CD14-positive monocyte (primary cell): ENCODE data around the gene IBA57. TPM values are rescaled to one million over a fixed set of nuclear protein-coding genes. Genes with fewer than 3 reads are reported as not detected.

Experiments used
- DNase-seq, 3 donors: peaks; one replicate each; pipeline ENCODE4 v3.0.0-alpha.2; 2011 to 2022
- H2AFZ ChIP-seq: 2 replicates; pipeline ENCODE4 v1.6.0; 2012; ENCODE audit warnings: mild to moderate bottlenecking, low read depth, low read length, inconsistent platforms; ENCODE audit not compliant: insufficient read depth, poor library complexity, severe bottlenecking
- H3K27ac ChIP-seq, 2 donors: 1 replicate in 1 of 2; 2 replicates in 1 of 2; pipeline ENCODE4 v1.5.1; 2012 to 2013; ENCODE audit warnings: low read length in 2 of 2, control low read depth in 1 of 2, inconsistent platforms in 1 of 2, low read depth in 1 of 2, mild to moderate bottlenecking in 1 of 2
- H3K27me3 ChIP-seq, 2 donors: one replicate each; pipeline versions ENCODE4 v1.6.0 to v1.6.1; 2011 to 2013; ENCODE audit warnings: low read length in 2 of 2; ENCODE audit not compliant: control insufficient read depth in 2 of 2, insufficient read depth in 2 of 2
- H3K36me3 ChIP-seq, 2 donors: replicated peaks in 1 of 2; 1 replicate in 1 of 2; 2 replicates in 1 of 2; pipeline versions ENCODE4 v1.5.1 to v1.6.1; 2012 to 2013; ENCODE audit warnings: low read length in 2 of 2, control low read depth in 1 of 2, inconsistent platforms in 1 of 2, mild to moderate bottlenecking in 1 of 2; ENCODE audit not compliant: insufficient read depth in 2 of 2, control insufficient read depth in 1 of 2
- H3K4me1 ChIP-seq, 2 donors: 1 replicate in 1 of 2; 2 replicates in 1 of 2; pipeline versions ENCODE4 v1.5.1 to v1.6.1; 2012 to 2013; ENCODE audit warnings: low read length in 2 of 2, control low read depth in 1 of 2, inconsistent platforms in 1 of 2, mild to moderate bottlenecking in 1 of 2, moderate library complexity in 1 of 2; ENCODE audit not compliant: insufficient read depth in 2 of 2, control insufficient read depth in 1 of 2
- H3K4me2 ChIP-seq: replicated peaks from 2 replicates; pipeline ENCODE3; 2012; ENCODE audit warnings: low read length, moderate library complexity, mild to moderate bottlenecking; ENCODE audit not compliant: poor library complexity, severe bottlenecking; ENCODE audit errors: extremely low read depth
- H3K4me3 ChIP-seq, 3 experiments: fragments of 200-600 bp in 1 of 3; sonication (generic) in 1 of 3; replicated peaks in 1 of 3; 1 replicate in 2 of 3; 2 replicates in 1 of 3; pipeline ENCODE4 v1.5.1; 2011 to 2013; ENCODE audit warnings: low read length in 3 of 3, mild to moderate bottlenecking in 3 of 3, control low read depth in 2 of 3, low read depth in 2 of 3, inconsistent platforms in 1 of 3, moderate library complexity in 1 of 3
- H3K79me2 ChIP-seq: 2 replicates; pipeline ENCODE4 v1.6.0; 2012; ENCODE audit warnings: mild to moderate bottlenecking, control low read depth, inconsistent platforms, low read length, moderate library complexity; ENCODE audit not compliant: insufficient read depth
- H3K9ac ChIP-seq: 2 replicates; pipeline ENCODE4 v1.6.0; 2017; ENCODE audit warnings: low read length, mild to moderate bottlenecking; ENCODE audit not compliant: insufficient read depth, poor library complexity, severe bottlenecking
- H3K9me3 ChIP-seq, 2 donors: replicated peaks in 1 of 2; 1 replicate in 1 of 2; 2 replicates in 1 of 2; pipeline versions ENCODE4 v1.5.1 to v1.6.1; 2012 to 2013; ENCODE audit warnings: low read length in 2 of 2, control low read depth in 1 of 2; ENCODE audit not compliant: control insufficient read depth in 1 of 2, insufficient read depth in 1 of 2
- H4K20me1 ChIP-seq: 2 replicates; pipeline ENCODE4 v1.6.0; 2012; ENCODE audit warnings: mild to moderate bottlenecking, low read length, control low read depth, moderate library complexity; ENCODE audit not compliant: insufficient read depth
- H3K27ac Mint-ChIP-seq, 7 donors: one replicate each; pipeline ENCODE4 v1.8.0; 2020; ENCODE audit warnings: mild to moderate bottlenecking in 7 of 7, mixed read lengths in 7 of 7, moderate library complexity in 6 of 7, inconsistent platforms in 2 of 7
- H3K27me3 Mint-ChIP-seq, 3 donors: one replicate each; pipeline ENCODE4 v1.8.0; 2021 to 2022; ENCODE audit warnings: low read depth in 3 of 3, mild to moderate bottlenecking in 3 of 3, mixed read lengths in 3 of 3, moderate library complexity in 3 of 3, inconsistent platforms in 1 of 3
- H3K36me3 Mint-ChIP-seq, 2 donors: one replicate each; pipeline ENCODE4 v1.8.0; 2020; ENCODE audit warnings: mixed read lengths in 2 of 2, inconsistent platforms in 1 of 2, mild to moderate bottlenecking in 1 of 2
- H3K4me1 Mint-ChIP-seq: one replicate; pipeline ENCODE4 v1.8.0; 2020; ENCODE audit warnings: mild to moderate bottlenecking, mixed read lengths
- H3K4me3 Mint-ChIP-seq, 2 donors: one replicate each; pipeline ENCODE4 v1.8.0; 2020; ENCODE audit warnings: mild to moderate bottlenecking in 2 of 2, mixed read lengths in 2 of 2, moderate library complexity in 1 of 2
- H3K9me3 Mint-ChIP-seq, 7 donors: one replicate each; pipeline ENCODE4 v1.8.0; 2020 to 2022; ENCODE audit warnings: mixed read lengths in 7 of 7, mild to moderate bottlenecking in 6 of 7, moderate library complexity in 6 of 7, inconsistent platforms in 2 of 7
- WGBS: methylation state at CpG from one replicate; pipeline ENCODE4 v1.1.5; 2013; ENCODE audit warnings: missing lambda C conversion rate; ENCODE audit not compliant: insufficient coverage; 5-methylcytosine and 5-hydroxymethylcytosine counted together
- intact Hi-C, 2 donors: fragments of 100-400 bp; cut with micrococcal nuclease; formaldehyde crosslinking; loops; one replicate each; pipeline versions ENCODE4 v1.15.0 to v1.15.1; 2023
- polyA plus RNA-seq, 3 donors: library from polyadenylated mRNA; depleted of rRNA in 1 of 3; unstranded in 2 of 3; stranded (reverse) in 1 of 3; fragments of 300-500 nt in 2 of 3; fragments of >200 nt in 1 of 3; fragmentation: Illumina TruSeq in 2 of 3; gene quantifications; 1 replicate in 2 of 3; 2 replicates in 1 of 3; pipeline ENCODE4 v1.2.3, GENCODE V29; 2012 to 2021
- TF ChIP-seq, protein P1 (sequence below): fragments of 200-600 bp; IDR thresholded peaks from one replicate; pipeline ENCODE4 v1.8.0; 2022; ENCODE audit warnings: antibody characterized with exemption, mild to moderate bottlenecking

IBA57 gene
- polyA plus RNA-seq, 3 donors: 1.6 to 2.1 (median 1.7) TPM

DNA sequence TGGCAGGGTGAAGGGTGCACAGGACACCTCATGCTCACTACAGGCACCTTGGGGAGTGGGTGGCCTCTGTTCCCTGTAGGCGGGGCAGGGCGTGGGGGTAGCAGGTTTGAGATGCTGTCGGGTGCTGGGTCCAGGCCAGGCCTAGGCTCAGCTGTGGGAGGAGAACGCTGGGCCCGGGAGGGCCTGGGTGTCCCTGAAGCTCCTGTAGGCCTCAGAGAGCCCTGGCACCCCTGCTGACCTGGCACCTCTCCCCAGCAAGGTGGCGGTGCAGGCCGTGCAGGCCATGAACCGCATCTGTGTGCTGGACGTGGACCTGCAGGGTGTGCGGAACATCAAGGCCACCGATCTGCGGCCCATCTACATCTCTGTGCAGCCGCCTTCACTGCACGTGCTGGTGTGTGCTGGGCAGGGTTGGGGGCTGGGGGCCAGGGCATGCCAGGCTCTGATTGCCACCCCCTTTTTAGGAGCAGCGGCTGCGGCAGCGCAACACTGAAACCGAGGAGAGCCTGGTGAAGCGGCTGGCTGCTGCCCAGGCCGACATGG lies 18.4 kb upstream of the IBA57 start:
- Histone ChIP-seq H4K20me1 (peaks cover 90% of the 10 kb centered on the region), H3K36me3 (peaks cover 33 to 40% of the 10 kb centered on the region in 2 donors), H3K9ac (no peak overlapping the region), H3K27me3 (no peaks in the 10 kb centered on the region), H3K9me3 (no peaks in the 10 kb centered on the region), H2AFZ (no peak overlapping the region), H3K4me2 (no peak overlapping the region), H3K27ac (no peak overlapping the region), H3K79me2 (peaks cover 43% of the 10 kb centered on the region), H3K4me3 (no peak overlapping the region), H3K4me1 (peaks cover 1 to 4% of the 10 kb centered on the region in 2 donors)
- H3K36me3 Mint-ChIP-seq: peaks cover 17 to 50% of the 10 kb centered on the region in 2 donors
- peaks cover 17% of the 10 kb centered on the region for H3K4me1 Mint-ChIP-seq
- no peaks in the 10 kb centered on the region for H3K9me3 Mint-ChIP-seq
- WGBS: 98% methylated on average over 20 of the region's 20 CpGs
- H3K4me3 Mint-ChIP-seq: no peak overlapping the region
- DNase-seq: no peak
- TF ChIP-seq, protein P1, sequence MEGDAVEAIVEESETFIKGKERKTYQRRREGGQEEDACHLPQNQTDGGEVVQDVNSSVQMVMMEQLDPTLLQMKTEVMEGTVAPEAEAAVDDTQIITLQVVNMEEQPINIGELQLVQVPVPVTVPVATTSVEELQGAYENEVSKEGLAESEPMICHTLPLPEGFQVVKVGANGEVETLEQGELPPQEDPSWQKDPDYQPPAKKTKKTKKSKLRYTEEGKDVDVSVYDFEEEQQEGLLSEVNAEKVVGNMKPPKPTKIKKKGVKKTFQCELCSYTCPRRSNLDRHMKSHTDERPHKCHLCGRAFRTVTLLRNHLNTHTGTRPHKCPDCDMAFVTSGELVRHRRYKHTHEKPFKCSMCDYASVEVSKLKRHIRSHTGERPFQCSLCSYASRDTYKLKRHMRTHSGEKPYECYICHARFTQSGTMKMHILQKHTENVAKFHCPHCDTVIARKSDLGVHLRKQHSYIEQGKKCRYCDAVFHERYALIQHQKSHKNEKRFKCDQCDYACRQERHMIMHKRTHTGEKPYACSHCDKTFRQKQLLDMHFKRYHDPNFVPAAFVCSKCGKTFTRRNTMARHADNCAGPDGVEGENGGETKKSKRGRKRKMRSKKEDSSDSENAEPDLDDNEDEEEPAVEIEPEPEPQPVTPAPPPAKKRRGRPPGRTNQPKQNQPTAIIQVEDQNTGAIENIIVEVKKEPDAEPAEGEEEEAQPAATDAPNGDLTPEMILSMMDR: no peak
- H3K27ac Mint-ChIP-seq: peak overlapping the region in 1 of 7 donors; percentile 30
- intact Hi-C loops: no loop called here
- peaks cover 0 to 4% (median 0%) of the 10 kb centered on the region in 3 donors for H3K27me3 Mint-ChIP-seq

GRCh38 chr1:228147768-228148167 lies 17.8 kb upstream of the IBA57 start:
- 96% methylated on average over 4 of the region's 4 CpGs for WGBS
- peaks cover 11% of the 10 kb centered on the region for H3K4me1 Mint-ChIP-seq
- peaks cover 32 to 40% of the 10 kb centered on the region in 2 donors for H3K36me3 ChIP-seq
- no peak overlapping the region for H3K9ac ChIP-seq
- H3K4me1 ChIP-seq: no peaks in the 10 kb centered on the region
- H3K9me3 Mint-ChIP-seq: no peaks in the 10 kb centered on the region
- TF ChIP-seq, protein P1: no peak
- H2AFZ ChIP-seq: no peak overlapping the region
- H3K4me2 ChIP-seq: no peak overlapping the region
- H3K27ac ChIP-seq: no peak overlapping the region
- H4K20me1 ChIP-seq: peaks cover 84% of the 10 kb centered on the region
- no peak overlapping the region for H3K4me3 Mint-ChIP-seq
- H3K4me3 ChIP-seq: no peak overlapping the region
- H3K27me3 ChIP-seq: no peaks in the 10 kb centered on the region
- H3K27me3 Mint-ChIP-seq: peaks cover 0 to 4% (median 0%) of the 10 kb centered on the region in 3 donors
- peaks cover 15 to 45% of the 10 kb centered on the region in 2 donors for H3K36me3 Mint-ChIP-seq
- H3K9me3 ChIP-seq: no peaks in the 10 kb centered on the region
- peaks cover 38% of the 10 kb centered on the region for H3K79me2 ChIP-seq
- no peak for DNase-seq
- H3K27ac Mint-ChIP-seq: peak overlapping the region in 1 of 7 donors; percentile 37
- intact Hi-C loops: no loop called here
